ENCODE results near the gene TMIGD1. TPM values are rescaled to one million over a fixed set of nuclear protein-coding genes. Genes with fewer than 3 reads are reported as not detected.

The TMIGD1 gene
- total RNA-seq, 3 donors from 2014 or later: 102 to 288 (median 119) TPM

GRCh38 chr17:30363715-30364202 is 29.9 kb upstream of the TMIGD1 start:
- H3K4me3 ChIP-seq: no peak overlapping the region
- TF ChIP-seq CTCF (IDR thresholded peaks at IDR 0.05): no peak
- DNase-seq: peak in 2 of 3 donors; percentile 36 to 62
- peak; percentile 92 for ATAC-seq
- intact Hi-C loops (cut with DNase I, micrococcal nuclease): no loop called here
- no peaks in the 10 kb centered on the region for H3K4me1 ChIP-seq (ENCODE audit: low read depth)
- peaks cover 10% of the 10 kb centered on the region for H3K9me3 ChIP-seq
- H3K36me3 ChIP-seq (ENCODE audit: low read depth): no peaks in the 10 kb centered on the region

- DNase-seq (no peak), ATAC-seq (no peak)
- no peak for TF ChIP-seq CTCF (IDR thresholded peaks at IDR 0.05)
- Histone ChIP-seq H3K9me3 (peaks cover 10% of the 10 kb centered on the region), H3K4me1 (ENCODE audit: low read depth) (no peaks in the 10 kb centered on the region), H3K4me3 (no peak overlapping the region), H3K36me3 (ENCODE audit: low read depth) (no peaks in the 10 kb centered on the region)
- intact Hi-C loops (cut with DNase I, micrococcal nuclease): no loop called here
These were observed 28.0 kb upstream of the TMIGD1 start for GRCh38 chr17:30361766-30362279.

- no peak for TF ChIP-seq CTCF (IDR thresholded peaks at IDR 0.05)
- intact Hi-C loops (cut with DNase I, micrococcal nuclease): no loop called here
- no peak overlapping the region for H3K4me3 ChIP-seq
- no peaks in the 10 kb centered on the region for H3K36me3 ChIP-seq (ENCODE audit: low read depth)
- ATAC-seq (no peak), DNase-seq (no peak)
- peaks cover 10% of the 10 kb centered on the region for H3K9me3 ChIP-seq
- no peaks in the 10 kb centered on the region for H3K4me1 ChIP-seq (ENCODE audit: low read depth)
These were observed 26.4 kb upstream of the TMIGD1 start for GRCh38 chr17:30360086-30360808.

GRCh38 chr17:30358055-30358760 is 24.4 kb upstream of the TMIGD1 start:
- Histone ChIP-seq H3K36me3 (ENCODE audit: low read depth) (no peaks in the 10 kb centered on the region), H3K9me3 (peaks cover 10% of the 10 kb centered on the region), H3K4me3 (no peak overlapping the region), H3K4me1 (ENCODE audit: low read depth) (no peaks in the 10 kb centered on the region)
- no peak for TF ChIP-seq CTCF (IDR thresholded peaks at IDR 0.05)
- intact Hi-C loops (cut with DNase I, micrococcal nuclease): no loop called here
- ATAC-seq (no peak), DNase-seq (no peak)

GRCh38 chr17:30357476-30357875 is 23.6 kb upstream of the TMIGD1 start:
- DNase-seq: no peak

More at GRCh38 chr17:30357476-30357875, 23.6 kb upstream of the TMIGD1 start:
- Histone ChIP-seq H3K9me3 (peaks cover 10% of the 10 kb centered on the region), H3K36me3 (ENCODE audit: low read depth) (no peaks in the 10 kb centered on the region), H3K4me1 (ENCODE audit: low read depth) (no peaks in the 10 kb centered on the region), H3K4me3 (no peak overlapping the region)
- intact Hi-C loops (cut with DNase I, micrococcal nuclease): no loop called here
- ATAC-seq: no peak
- TF ChIP-seq CTCF (IDR thresholded peaks at IDR 0.05): no peak
